WTC11 (cell line): Measurements from ENCODE around the gene CLEC12A.

ENCODE experiments used
- CTCF ChIP-seq: fragments of 200-600 bp; IDR thresholded peaks from 2 replicates; pipeline ENCODE4 v1.8.0; 2022; ENCODE audit warnings: antibody characterized with exemption
- NR3C1 ChIP-seq: sonication (generic); formaldehyde crosslinking; conservative IDR thresholded peaks from 2 replicates; pipeline ENCODE4 v1.8.1; 2023; ENCODE audit warnings: low read depth, mild to moderate bottlenecking, missing genetic modification reagents
- SMAD3 ChIP-seq: sonication (generic); formaldehyde crosslinking; IDR thresholded peaks from 2 replicates; pipeline ENCODE4 v1.8.0; 2022; ENCODE audit warnings: missing genetic modification reagents, mild to moderate bottlenecking, borderline replicate concordance

DNA sequence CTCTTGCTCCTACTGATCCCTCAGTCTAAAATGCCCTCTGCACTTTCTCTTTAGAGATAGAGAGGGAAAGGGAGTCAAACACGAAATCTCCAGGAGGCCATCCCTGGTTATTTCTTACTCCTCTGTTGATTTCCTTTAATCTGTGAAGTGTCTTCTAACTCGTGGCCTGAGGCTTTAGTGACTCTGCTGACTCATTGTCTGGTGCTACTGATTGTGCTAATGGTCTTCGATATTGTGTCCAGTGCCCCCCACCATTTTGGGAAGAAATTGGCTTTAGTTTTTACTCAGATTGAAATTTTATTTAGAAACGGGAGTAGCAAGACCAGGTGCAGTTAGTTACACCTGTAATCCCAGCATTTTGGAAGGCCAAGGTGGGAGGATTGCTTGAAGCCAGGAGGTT is 60.1 kb downstream of the CLEC12A start:
- TF ChIP-seq SMAD3 (CRISPR knock-in tag) (no peak), CTCF (no peak), NR3C1 (CRISPR knock-in tag) (no peak)
